Nasal cavity respiratory epithelium epithelial cell of viscerocranial mucosa (primary cell): ENCODE data around the gene SPDYE17. TPM values are rescaled to one million over a fixed set of nuclear protein-coding genes. Genes with fewer than 3 reads are reported as not detected.

ENCODE experiments used
- total RNA-seq: library from RNA; depleted of rRNA; stranded (reverse); fragments of >200 nt; gene quantifications from 2 replicates; pipeline ENCODE4 v1.2.3, GENCODE V29; 2014

SPDYE17 gene, protein sequence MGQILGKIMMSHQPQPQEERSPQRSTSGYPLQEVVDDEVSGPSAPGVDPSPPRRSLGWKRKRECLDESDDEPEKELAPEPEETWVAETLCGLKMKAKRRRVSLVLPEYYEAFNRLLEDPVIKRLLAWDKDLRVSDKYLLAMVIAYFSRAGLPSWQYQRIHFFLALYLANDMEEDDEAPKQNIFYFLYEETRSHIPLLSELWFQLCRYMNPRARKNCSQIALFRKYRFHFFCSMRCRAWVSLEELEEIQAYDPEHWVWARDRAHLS
- total RNA-seq = not detected in 2 replicates

DNA sequence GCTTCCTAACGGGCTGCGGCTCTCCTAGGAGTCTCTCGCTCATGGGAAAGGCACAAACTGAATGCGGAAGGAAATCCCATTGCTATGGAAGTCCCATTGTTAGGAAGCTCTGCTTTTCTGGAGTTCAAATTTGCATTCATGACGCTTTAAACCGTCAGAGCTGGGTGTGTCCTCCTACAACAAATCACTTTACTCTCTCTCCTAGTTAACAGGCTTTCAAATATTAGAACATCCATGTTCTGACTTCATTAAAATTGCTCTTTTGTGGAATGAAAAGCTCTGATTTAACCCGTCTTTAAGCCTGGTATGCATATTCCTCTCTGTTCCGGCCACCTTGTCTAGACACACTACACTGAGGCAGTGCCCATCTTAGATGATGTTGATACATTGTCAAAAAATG is at the start of gene SPDYE17:
Gene SPDYE17, minus strand, starts transcription at position 101 of the 400 bp plus-strand sequence. CDS start 1,791 bp downstream, outside the sequence.

DNA sequence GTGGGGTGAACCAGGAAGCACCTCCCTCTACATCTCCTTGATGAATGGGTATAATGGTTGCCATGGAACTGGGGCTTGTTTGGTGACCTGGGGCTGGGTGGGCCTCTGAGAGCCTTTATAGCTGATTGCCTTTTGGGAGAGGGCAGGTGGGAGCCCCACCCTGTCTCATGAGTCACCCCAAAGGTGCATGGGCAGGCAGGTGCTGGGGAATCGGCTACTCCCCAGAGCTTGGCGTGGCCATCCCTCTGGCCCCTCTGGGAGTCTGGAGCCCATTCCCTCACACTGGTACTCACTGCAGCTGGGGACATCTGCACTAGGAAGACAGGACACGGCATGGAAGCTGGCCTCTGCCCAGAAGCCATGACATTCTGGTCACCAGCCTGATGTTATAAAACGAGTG is 30.4 kb upstream of the SPDYE17 start, which contains the start of gene SPDYE18:
Gene SPDYE18, minus strand, starts transcription at position 2 of the 400 bp plus-strand sequence. CDS start 2,046 bp downstream, outside the sequence.

Other genes with a start within 250 kb of the SPDYE17 start
- not detected in 2 replicates for gene SPDYE18, start 30.2 kb upstream of the SPDYE17 start, total RNA-seq
- gene CCDC146, start 90.3 kb upstream of the SPDYE17 start, total RNA-seq = 2.1 and 6.8 TPM in 2 replicates
- gene FGL2, start 167.5 kb upstream of the SPDYE17 start, total RNA-seq = 0.34 TPM in 1 of 2 replicates, not detected in the other